ENCODE measurements around the gene IL19. TPM values are rescaled to one million over a fixed set of nuclear protein-coding genes. Genes with fewer than 3 reads are reported as not detected.
"Not testable (repeated sequence)": the region's sequence is repeated elsewhere in the genome, so short reads cannot be mapped to it uniquely, and the experiment has no call there.

Gene IL19
- total RNA-seq, 1 donor from 2014 or later = not detected

DNA sequence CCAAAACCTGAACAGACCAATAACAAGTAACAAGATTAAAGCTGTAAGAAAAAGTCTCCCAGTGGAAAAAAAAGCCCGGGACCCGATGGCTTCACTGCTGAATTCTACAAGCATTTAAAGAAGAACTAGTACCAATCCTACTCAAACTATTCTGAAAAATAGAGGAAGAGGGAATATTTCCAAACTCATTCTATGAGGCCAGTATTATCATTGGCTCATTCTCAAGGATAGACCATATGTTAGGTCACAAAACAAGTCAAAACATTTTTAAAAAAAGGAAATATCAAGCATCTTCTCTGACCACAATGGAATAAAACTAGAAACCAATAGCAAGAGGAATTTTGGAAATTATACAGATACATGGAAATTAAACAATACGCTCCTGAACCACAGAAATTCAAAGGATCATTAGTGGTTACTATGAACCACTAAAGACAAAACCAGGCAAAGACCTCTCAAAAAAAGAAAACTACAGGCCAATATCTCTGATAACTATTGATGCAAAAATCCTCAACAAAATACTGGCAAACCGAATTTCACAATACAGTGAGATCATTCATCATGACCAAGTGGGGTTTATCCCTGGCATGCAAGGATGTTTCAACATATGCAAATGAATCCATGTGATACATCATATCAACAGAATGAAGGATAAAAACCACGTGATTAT, 80.9 kb downstream of the IL19 start:
- H3K9me3 Mint-ChIP-seq = peaks cover 21% of the 10 kb centered on the region
- TF ChIP-seq EZH2phosphoT487 (IDR thresholded peaks at IDR 0.05) (no peak), EZH2 (IDR thresholded peaks at IDR 0.05) (no peak)
- TF ChIP-seq, protein P1, sequence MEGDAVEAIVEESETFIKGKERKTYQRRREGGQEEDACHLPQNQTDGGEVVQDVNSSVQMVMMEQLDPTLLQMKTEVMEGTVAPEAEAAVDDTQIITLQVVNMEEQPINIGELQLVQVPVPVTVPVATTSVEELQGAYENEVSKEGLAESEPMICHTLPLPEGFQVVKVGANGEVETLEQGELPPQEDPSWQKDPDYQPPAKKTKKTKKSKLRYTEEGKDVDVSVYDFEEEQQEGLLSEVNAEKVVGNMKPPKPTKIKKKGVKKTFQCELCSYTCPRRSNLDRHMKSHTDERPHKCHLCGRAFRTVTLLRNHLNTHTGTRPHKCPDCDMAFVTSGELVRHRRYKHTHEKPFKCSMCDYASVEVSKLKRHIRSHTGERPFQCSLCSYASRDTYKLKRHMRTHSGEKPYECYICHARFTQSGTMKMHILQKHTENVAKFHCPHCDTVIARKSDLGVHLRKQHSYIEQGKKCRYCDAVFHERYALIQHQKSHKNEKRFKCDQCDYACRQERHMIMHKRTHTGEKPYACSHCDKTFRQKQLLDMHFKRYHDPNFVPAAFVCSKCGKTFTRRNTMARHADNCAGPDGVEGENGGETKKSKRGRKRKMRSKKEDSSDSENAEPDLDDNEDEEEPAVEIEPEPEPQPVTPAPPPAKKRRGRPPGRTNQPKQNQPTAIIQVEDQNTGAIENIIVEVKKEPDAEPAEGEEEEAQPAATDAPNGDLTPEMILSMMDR (IDR thresholded peaks at IDR 0.05) = no peak
- Histone ChIP-seq H3K4me3 (no peak overlapping the region), H3K4me2 (no peak overlapping the region), H3F3A (ENCODE audit: low read depth) (no peaks in the 10 kb centered on the region), H2AFZ (replicated peaks) (no peak overlapping the region), H3K9ac (no peak overlapping the region), H3K27ac (no peak overlapping the region), H3K9me3 (ENCODE audit: low read depth) (no peaks in the 10 kb centered on the region), H3K27me3 (no peaks in the 10 kb centered on the region), H3K36me3 (no peaks in the 10 kb centered on the region), H3K79me2 (ENCODE audit: low read depth) (no peaks in the 10 kb centered on the region), H4K20me1 (ENCODE audit: low read depth) (no peaks in the 10 kb centered on the region), H3K4me1 (no peaks in the 10 kb centered on the region)
- H3K4me1 Mint-ChIP-seq = no peaks in the 10 kb centered on the region
- no peak for DNase-seq (ENCODE audit: low spot score)
- H3K27me3 Mint-ChIP-seq (ENCODE audit: insufficient read depth, low read depth) = peaks cover 2% of the 10 kb centered on the region
- no peak overlapping the region for H3K27ac Mint-ChIP-seq
- no peaks in the 10 kb centered on the region for H3K36me3 Mint-ChIP-seq
- no peak overlapping the region for H3K4me3 Mint-ChIP-seq

DNA sequence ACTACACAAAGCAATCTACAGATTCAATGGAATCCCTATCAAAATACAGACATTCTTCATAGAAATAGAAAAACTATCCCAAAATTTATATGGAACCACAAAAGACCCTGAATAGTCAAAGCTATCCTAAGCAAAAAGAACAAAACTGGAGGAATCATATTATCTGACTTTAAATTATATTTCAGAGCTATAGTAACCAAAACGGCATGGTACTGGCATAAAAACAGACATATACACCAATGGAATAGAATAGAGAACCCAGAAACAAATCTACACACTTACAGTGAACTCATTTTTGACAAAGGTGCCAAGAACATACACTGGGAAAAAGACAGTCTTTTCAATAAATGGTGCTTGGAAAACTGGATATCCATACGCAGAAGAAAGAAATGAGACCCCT, 82.1 kb downstream of the IL19 start:
- not testable (repeated sequence) for H2AFZ ChIP-seq (replicated peaks); H3K36me3 Mint-ChIP-seq; H3K4me3 Mint-ChIP-seq; DNase-seq (ENCODE audit: low spot score); H3K27me3 Mint-ChIP-seq (ENCODE audit: insufficient read depth, low read depth); H3K27me3 ChIP-seq; H3K4me2 ChIP-seq; H3K4me1 ChIP-seq; H3K36me3 ChIP-seq; H3K27ac Mint-ChIP-seq; H3K79me2 ChIP-seq (ENCODE audit: low read depth); H4K20me1 ChIP-seq (ENCODE audit: low read depth); H3K9ac ChIP-seq; H3K9me3 ChIP-seq (ENCODE audit: low read depth); H3F3A ChIP-seq (ENCODE audit: low read depth); H3K27ac ChIP-seq; H3K4me3 ChIP-seq; H3K4me1 Mint-ChIP-seq
- peaks cover 21% of the 10 kb centered on the region for H3K9me3 Mint-ChIP-seq

DNA sequence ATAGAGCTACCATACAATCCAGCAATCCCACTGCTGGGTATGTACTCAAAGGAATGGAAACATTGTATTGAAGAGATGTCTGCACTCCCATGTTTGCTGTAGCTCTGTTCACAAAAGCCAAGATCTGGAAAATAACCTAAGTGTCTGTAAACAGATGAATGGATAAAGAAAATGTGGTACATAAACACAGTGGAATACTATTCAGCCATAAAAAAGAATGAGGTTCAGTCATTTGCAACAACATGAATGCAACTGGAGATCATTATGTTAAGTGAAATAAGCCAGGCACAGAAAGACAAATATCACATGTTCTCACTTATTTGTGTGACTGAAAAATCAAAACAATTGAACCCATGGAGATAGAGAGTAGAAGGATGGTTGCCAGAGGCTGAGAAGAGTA, 83.1 kb downstream of the IL19 start:
- not testable (repeated sequence) for H3K4me1 Mint-ChIP-seq; H3K4me2 ChIP-seq; DNase-seq (ENCODE audit: low spot score); H3K79me2 ChIP-seq (ENCODE audit: low read depth); H3K9me3 ChIP-seq (ENCODE audit: low read depth); H3K36me3 ChIP-seq; H3F3A ChIP-seq (ENCODE audit: low read depth); H3K27ac Mint-ChIP-seq; H3K27me3 ChIP-seq; H3K4me3 ChIP-seq; H3K4me3 Mint-ChIP-seq; H3K9ac ChIP-seq; H3K27ac ChIP-seq; H3K27me3 Mint-ChIP-seq (ENCODE audit: insufficient read depth, low read depth); H3K36me3 Mint-ChIP-seq; H3K4me1 ChIP-seq; H2AFZ ChIP-seq (replicated peaks); H4K20me1 ChIP-seq (ENCODE audit: low read depth)
- peaks cover 18% of the 10 kb centered on the region for H3K9me3 Mint-ChIP-seq

DNA sequence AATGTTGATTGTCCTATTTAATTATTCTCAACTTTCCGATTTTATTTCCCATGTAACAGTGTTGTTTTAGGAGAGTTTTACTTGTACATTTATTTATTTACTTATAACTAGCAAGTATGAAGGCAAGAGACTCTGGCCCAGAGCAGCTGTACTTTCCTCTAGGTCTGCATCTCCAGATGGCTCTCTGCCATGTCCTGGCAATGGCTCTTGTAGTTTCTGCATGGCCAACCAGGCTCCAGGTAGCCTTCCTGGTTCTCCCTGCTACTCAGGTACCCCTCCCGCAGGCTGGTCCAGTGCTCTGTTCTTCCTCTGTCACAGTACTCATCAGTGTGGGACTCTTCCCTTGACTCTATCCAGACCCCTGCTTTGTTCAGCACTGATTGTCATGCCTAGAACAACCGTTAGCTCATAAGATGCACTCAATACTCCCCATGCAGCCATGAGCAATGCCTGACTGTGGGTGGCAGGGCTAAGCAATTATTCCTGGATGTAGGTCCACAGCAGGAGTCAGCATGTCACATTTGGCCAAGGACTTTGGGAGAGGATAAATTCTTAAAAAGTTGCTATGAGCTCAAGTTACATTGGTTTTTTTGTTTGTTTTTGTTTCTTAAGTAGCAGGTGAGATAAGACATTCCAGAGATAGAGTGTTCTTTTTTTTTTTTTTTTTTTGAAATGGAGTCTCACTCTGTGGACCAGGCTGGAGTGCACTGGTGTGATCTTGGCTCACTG, 84.0 kb downstream of the IL19 start:
- H3K27me3 Mint-ChIP-seq (ENCODE audit: insufficient read depth, low read depth) = peaks cover 2% of the 10 kb centered on the region

More for the DNA sequence above, 84.0 kb downstream of the IL19 start:
- Mint-ChIP-seq H3K4me1 (no peaks in the 10 kb centered on the region), H3K4me3 (no peak overlapping the region), H3K36me3 (no peaks in the 10 kb centered on the region), H3K27ac (no peak overlapping the region), H3K9me3 (peaks cover 18% of the 10 kb centered on the region)
- Histone ChIP-seq H3K4me1 (no peaks in the 10 kb centered on the region), H3K9ac (no peak overlapping the region), H2AFZ (replicated peaks) (no peak overlapping the region), H3K36me3 (no peaks in the 10 kb centered on the region), H3K9me3 (ENCODE audit: low read depth) (no peaks in the 10 kb centered on the region), H3K79me2 (ENCODE audit: low read depth) (no peaks in the 10 kb centered on the region), H3K4me2 (no peak overlapping the region), H4K20me1 (ENCODE audit: low read depth) (no peaks in the 10 kb centered on the region), H3K4me3 (no peak overlapping the region), H3F3A (ENCODE audit: low read depth) (no peaks in the 10 kb centered on the region), H3K27me3 (no peaks in the 10 kb centered on the region), H3K27ac (no peak overlapping the region)
- TF ChIP-seq, protein P1 (IDR thresholded peaks at IDR 0.05) = no peak
- no peak for TF ChIP-seq EZH2 (IDR thresholded peaks at IDR 0.05)
- no peak for TF ChIP-seq EZH2phosphoT487 (IDR thresholded peaks at IDR 0.05)
- no peak for DNase-seq (ENCODE audit: low spot score)
